ENCODE data around the gene SEMA5A. TPM values are rescaled to one million over a fixed set of nuclear protein-coding genes. Genes with fewer than 3 reads are reported as not detected.

SEMA5A gene
- total RNA-seq, 2 experiments from 2014 or later = 1.1 to 1.7 TPM

Other genes with a start within 250 kb of the SEMA5A start
- not detected for gene TAS2R1, start 84.3 kb upstream of the SEMA5A start, total RNA-seq

Measured in activated CD4-positive, alpha-beta memory T cell treated with anti-CD3 and anti-CD28 coated beads, Interleukin-2, amount 10 ng/mL, durations not matched to agents 7 days and 5 days (primary cell).